IPS-11a (cell line): Measurements from ENCODE around the gene SMYD3.
"Not testable (repeated sequence)": the region's sequence is repeated elsewhere in the genome, so short reads cannot be mapped to it uniquely, and the experiment has no call there.

Source experiments
- H3K4me3 ChIP-seq: one replicate; pipeline ENCODE4 v1.5.1; 2013; ENCODE audit warnings: low read depth, low read length, control low read depth

Gene SMYD3

GRCh38 chr1:245971711-245972085, 535.4 kb downstream of the SMYD3 start:
- H3K4me3 ChIP-seq, result no peak overlapping the region

GRCh38 chr1:245971076-245971710, 535.9 kb downstream of the SMYD3 start:
- not testable (repeated sequence) for H3K4me3 ChIP-seq

GRCh38 chr1:245969283-245969682, 537.8 kb downstream of the SMYD3 start:
- H3K4me3 ChIP-seq, result no peak overlapping the region

GRCh38 chr1:245968775-245969174, 538.3 kb downstream of the SMYD3 start:
- no peak overlapping the region for H3K4me3 ChIP-seq

GRCh38 chr1:245965398-245965797, 541.7 kb downstream of the SMYD3 start:
- no peak overlapping the region for H3K4me3 ChIP-seq

- H3K4me3 ChIP-seq, result no peak overlapping the region
Measured at GRCh38 chr1:245963649-245964048, 543.4 kb downstream of the SMYD3 start.

GRCh38 chr1:245962453-245962852, 544.6 kb downstream of the SMYD3 start:
- H3K4me3 ChIP-seq, result no peak overlapping the region

GRCh38 chr1:245961137-245961540, 545.9 kb downstream of the SMYD3 start:
- no peak overlapping the region for H3K4me3 ChIP-seq

- no peak overlapping the region for H3K4me3 ChIP-seq
Measured at GRCh38 chr1:245960171-245960570, 546.9 kb downstream of the SMYD3 start.

- no peak overlapping the region for H3K4me3 ChIP-seq
Measured at GRCh38 chr1:245958016-245958415, 549.1 kb downstream of the SMYD3 start.

GRCh38 chr1:245957427-245957826, 549.7 kb downstream of the SMYD3 start:
- no peak overlapping the region for H3K4me3 ChIP-seq

- no peak overlapping the region for H3K4me3 ChIP-seq
Measured at GRCh38 chr1:245956225-245956624, 550.9 kb downstream of the SMYD3 start.

- no peak overlapping the region for H3K4me3 ChIP-seq
Measured at GRCh38 chr1:245953876-245954660, 553.0 kb downstream of the SMYD3 start.

- H3K4me3 ChIP-seq, result no peak overlapping the region
Measured at GRCh38 chr1:245952383-245953026, 554.6 kb downstream of the SMYD3 start.

GRCh38 chr1:245948786-245949185, 558.3 kb downstream of the SMYD3 start:
- H3K4me3 ChIP-seq, result no peak overlapping the region

GRCh38 chr1:245946905-245947304, 560.2 kb downstream of the SMYD3 start:
- no peak overlapping the region for H3K4me3 ChIP-seq

GRCh38 chr1:245945136-245945535, 561.9 kb downstream of the SMYD3 start:
- H3K4me3 ChIP-seq, result not testable (repeated sequence)

- no peak overlapping the region for H3K4me3 ChIP-seq
Measured at GRCh38 chr1:245942856-245943255, 564.2 kb downstream of the SMYD3 start.

- not testable (repeated sequence) for H3K4me3 ChIP-seq
Measured at GRCh38 chr1:245941771-245942170, 565.3 kb downstream of the SMYD3 start.

GRCh38 chr1:245939756-245940345, 567.2 kb downstream of the SMYD3 start:
- no peak overlapping the region for H3K4me3 ChIP-seq

GRCh38 chr1:245938046-245938435, 569.0 kb downstream of the SMYD3 start:
- no peak overlapping the region for H3K4me3 ChIP-seq
